ENCODE results near the gene NSD1.

Gene NSD1

GRCh38 chr5:177311723-177312648 lies 178.4 kb downstream of the NSD1 start, which contains the start of gene MXD3:
Gene MXD3, minus strand, starts transcription at chr5:177311898. Its CDS starts 68 bp downstream, at chr5:177311830.
- DNase-seq: peak; percentile 95

GRCh38 chr5:177312649-177313181 lies 179.1 kb downstream of the NSD1 start:
- DNase-seq: no peak

- no peak for DNase-seq
These were observed 180.1 kb downstream of the NSD1 start for GRCh38 chr5:177313561-177314259.

GRCh38 chr5:177314376-177315342 lies 181.1 kb downstream of the NSD1 start:
- DNase-seq: no peak

GRCh38 chr5:177315411-177315810 lies 181.8 kb downstream of the NSD1 start:
- DNase-seq: no peak

- DNase-seq: no peak
These were observed 182.4 kb downstream of the NSD1 start for GRCh38 chr5:177316005-177316404.

GRCh38 chr5:177317959-177318377 lies 184.4 kb downstream of the NSD1 start:
- peak; percentile 68 for DNase-seq

GRCh38 chr5:177319913-177320588 lies 186.5 kb downstream of the NSD1 start:
- no peak for DNase-seq

GRCh38 chr5:177320879-177321278 lies 187.3 kb downstream of the NSD1 start:
- no peak for DNase-seq

GRCh38 chr5:177325868-177326381 lies 192.4 kb downstream of the NSD1 start:
- no peak for DNase-seq

- no peak for DNase-seq
These were observed 194.3 kb downstream of the NSD1 start for GRCh38 chr5:177327539-177328522.

- no peak for DNase-seq
These were observed 195.1 kb downstream of the NSD1 start for GRCh38 chr5:177328545-177329231.

- DNase-seq: no peak
These were observed 196.3 kb downstream of the NSD1 start for GRCh38 chr5:177329883-177330282.

- no peak for DNase-seq
These were observed 197.6 kb downstream of the NSD1 start for GRCh38 chr5:177330991-177331842.

- no peak for DNase-seq
These were observed 198.7 kb downstream of the NSD1 start for GRCh38 chr5:177332031-177332895.

GRCh38 chr5:177332896-177333260 lies 199.3 kb downstream of the NSD1 start:
- no peak for DNase-seq

- DNase-seq: no peak
These were observed 200.0 kb downstream of the NSD1 start for GRCh38 chr5:177333420-177334154.

Data from CD4-positive, alpha-beta T cell treated with Interferon gamma for 1 hour (primary cell).